GM19238 (cell line): Measurements from ENCODE around the gene ZNF710.

Experiments used
- DNase-seq: peaks from one replicate; pipeline ENCODE4 v3.0.0; 2011; ENCODE audit warnings: low spot score; ENCODE audit not compliant: insufficient read length

The ZNF710 gene

DNA sequence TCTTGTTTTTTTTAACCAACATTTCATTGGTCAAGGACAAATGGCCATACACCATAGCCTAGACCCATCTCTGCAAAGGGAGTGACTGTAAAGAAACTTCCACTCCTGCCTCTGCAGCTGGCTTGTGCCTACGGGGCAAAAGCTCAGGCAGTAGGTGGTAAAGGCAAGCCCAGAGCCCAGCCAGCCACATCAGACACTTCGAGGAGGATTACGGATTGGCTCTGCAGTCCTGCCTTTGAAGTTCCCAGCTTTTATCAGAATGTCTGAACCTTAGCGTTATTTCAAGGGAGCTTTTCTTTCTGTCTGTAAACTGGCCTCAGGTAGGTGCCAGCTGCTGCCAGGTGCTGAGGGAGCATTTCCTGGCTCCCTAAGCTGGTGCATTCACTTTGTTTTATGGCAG lies 15.6 kb downstream of the ZNF710 start:
- no peak for DNase-seq

DNA sequence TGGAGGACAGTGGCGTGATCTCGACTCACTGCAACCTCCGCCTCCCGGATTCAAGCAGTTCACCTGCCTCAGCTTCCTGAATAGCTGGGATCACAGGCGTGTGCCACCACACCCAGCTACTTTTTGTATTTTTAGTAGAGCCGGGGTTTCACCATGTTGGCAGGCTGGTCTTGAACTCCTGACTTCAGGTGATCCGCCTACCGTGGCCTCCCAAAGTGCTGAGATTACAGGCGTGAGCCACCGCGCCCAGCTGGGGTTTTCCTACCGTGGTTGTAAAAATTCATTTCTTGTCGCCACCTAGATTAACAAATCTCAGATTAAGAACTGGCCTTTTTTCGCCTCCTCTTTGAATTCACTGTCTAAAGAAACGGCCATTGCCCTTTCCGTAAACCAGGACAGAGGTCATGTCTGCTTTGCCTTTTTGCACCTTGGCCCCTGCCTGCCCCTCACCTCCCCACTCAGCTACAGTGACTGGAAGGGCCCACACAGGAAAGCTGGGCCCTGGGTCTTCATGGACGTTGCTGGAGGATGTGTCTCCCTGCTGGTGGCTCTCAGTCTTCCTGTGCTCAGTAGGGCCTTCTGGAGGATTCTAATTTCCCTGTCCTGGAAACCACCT lies 17.2 kb downstream of the ZNF710 start:
- no peak for DNase-seq

DNA sequence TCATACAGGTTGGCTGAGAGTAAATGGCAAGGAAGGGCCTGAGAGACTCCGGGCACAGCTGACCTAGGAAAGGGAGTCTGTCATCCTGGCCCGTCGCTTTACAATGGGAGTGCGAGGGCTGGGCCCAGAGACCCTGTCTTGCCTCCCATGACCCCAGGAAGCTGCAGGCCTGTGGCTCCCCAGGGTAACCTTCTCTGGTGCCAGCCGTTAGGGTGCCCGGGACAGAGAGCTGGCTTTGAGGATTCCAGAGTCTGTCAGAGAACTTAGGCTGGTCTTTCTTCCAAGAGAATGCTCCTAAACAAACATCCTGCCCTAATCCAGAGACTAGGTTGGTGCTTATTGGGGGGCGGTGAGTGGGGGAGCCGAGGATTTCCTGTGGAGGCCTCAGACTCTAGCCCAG lies 18.5 kb downstream of the ZNF710 start:
- no peak for DNase-seq

DNA sequence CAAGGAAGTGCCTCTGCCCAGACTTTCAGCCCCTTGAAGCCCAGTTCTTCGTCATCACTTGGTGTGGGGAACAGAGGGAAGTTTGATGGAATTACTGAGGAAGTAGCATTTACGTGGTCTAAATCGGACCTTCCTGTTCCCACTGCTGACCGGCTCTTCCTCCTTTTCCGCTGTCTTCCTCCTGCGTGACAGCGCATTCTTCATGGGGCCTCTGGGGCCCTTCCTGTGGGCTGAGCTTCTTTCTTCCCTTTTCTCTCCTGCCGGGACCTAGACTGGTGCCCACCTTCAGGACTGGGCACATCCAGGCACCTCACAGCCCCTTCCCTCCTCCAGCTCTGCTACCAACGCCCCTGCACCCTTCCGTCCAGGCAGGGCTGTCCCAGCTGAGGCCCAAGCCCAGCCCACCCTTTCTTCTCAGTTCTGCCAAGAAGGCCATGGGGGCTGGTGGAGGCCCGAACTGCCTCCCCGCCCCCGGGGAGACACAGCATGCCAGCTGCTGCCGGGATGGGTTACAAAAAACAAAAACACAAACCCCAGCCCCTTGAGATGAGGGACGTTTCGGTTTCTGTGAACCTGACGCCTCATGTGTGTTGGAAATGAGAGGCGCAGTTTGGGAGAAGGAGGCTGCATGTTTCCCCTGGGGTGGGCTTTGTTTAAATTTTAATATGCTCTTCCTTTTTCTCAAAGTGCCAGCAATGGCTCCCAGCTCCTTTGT lies 19.1 kb downstream of the ZNF710 start:
- DNase-seq: no peak

DNA sequence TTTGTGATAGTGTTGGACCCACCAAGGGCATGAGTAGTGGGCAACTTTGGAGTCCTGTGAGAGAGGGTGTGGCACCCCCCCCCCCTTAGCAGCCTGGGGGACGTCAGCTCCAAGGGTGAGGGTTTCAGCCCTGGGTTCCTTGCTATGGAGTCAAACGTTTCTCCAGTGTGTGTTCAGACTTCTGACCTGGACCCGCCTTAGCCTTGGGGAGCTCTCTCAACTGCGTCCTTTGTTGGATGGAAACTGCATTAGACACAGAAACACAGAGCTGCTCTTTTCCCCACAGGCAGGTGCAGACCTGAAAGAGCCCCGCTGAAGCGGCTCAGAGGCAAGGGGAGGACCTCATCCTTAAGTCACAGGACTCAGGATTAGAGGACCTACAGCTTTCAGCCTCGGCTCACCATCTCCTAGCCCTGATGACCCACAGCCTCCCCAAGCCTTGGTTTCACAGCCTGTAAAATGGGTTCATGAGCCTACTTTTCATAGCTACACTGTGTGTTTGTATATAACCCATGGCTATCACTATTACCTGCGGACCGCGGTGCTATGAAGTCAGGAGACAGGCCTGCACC lies 19.9 kb downstream of the ZNF710 start:
- DNase-seq: no peak

DNA sequence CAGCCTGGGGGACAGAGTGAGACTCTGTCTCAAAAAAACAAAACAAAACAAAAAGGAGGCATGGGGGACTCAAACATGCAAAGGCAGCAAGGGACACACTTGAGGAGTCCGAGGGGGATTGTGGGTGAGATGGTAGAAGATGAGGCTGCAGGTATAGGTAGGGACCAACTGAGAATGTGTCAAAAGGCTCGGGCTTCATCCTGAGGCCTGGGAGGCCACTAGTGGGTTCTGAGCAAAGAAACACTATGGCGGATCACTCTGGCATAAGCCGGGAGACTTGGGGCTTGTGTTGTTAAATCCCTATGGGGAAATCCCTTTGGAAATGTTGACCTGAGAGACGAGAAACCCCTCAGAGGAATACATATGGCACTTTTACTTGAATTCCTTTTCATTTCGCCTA lies 21.2 kb downstream of the ZNF710 start:
- no peak for DNase-seq

DNA sequence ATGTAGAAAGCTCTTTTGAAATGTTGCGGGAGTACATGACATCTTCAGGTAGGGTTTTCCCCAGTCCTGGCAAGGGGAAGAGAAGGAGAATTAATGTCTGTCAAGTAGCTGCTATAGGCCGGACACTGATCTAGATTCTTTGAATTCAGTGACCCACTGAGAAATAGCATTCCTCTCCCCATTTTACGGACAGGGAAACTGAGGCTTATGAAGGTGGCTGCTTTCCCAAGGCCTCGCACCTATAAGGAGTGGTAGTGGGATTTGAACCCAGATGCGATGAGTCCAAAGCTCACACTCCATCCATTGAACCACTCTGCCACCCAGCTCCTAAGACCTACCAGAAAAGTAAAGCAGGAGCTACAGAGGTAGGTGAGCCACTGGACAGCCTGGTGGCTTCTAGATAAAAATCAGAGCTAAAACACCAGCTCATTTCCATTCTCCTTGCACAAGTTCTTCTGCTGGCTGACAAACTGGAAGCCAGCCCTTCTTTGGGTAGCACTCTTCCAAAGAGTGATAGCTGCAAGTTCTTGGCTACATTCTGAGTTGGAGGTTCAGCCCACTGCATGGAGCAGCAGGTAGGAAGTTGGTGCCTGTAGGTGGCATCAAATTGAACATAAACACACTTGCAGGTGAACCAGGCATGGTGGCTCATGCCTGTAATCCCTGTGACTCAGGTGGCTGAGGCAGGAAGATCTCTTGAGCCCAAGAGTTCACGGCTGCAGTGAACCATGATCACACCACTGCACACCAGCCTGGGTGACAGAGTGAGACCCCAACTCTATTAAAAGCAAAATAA lies 22.0 kb downstream of the ZNF710 start:
- DNase-seq: no peak

DNA sequence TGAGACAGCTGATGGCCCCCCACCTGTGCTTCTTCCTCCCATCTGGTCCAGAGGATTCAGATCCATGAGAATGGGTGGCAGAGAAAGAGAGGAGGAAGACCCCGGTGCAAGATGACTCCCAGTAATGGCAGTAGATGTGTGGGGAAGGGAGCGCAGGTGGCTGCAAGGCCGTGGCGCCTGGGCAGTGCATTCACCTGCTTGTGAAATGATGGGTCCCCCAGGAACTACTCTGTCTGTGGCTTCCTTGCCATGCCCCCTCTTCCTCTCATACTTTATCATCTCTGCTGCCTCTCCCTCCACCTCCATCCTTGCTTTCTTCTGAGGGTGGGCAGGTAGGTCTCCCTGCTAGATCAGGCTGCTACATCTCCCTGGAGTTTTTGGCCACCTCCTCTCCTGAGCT lies 23.3 kb downstream of the ZNF710 start:
- no peak for DNase-seq

DNA sequence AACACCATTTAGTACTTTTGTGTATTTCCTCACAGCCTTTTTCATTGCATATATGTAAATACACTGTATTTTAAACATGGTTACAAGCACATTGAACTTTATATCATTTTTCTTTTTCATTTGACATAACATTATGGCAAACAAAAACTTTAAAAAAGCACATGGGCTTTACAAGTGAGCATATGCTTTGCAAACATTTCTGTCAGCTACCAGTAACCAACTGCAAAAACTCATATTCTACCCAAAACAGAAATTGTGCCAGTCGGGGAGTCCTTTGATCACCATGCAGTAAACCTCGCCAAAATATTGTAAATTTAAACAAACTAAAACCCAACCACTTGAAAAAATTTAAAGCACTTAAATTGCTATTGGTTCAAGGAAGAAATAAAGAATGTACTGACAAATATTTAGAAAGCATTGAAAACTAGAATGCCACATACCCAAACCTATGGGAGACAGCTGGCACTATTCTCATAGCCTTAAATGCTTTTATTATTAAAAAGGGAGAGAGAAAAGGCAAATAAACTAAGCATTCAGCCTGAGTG lies 24.4 kb downstream of the ZNF710 start:
- no peak for DNase-seq

DNA sequence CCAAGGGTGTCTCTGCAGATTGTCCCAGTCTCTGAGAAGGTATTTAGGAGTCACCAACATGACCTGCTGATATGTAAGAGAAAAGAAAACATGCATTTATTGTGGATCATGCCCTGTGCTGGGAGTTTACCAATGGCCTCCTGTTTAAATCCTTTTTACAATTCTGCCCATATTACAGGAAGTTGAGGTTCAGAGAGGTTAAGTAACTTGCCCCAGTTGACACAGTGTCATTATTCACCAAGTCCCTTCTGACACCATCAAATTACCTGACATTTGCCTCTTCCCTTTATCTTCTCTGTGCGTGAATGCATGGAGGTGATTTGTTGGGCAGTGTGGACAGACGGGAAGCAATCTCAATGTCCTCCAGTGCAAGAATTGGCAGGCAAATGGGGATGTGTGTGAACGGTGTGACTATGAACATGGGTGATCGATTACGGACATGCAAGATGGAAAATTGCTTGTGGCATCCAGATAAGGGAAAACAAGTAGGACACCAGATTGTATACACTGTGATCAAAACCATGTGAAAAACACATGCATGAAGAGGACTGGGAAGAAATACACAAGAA lies 27.3 kb downstream of the ZNF710 start:
- no peak for DNase-seq

DNA sequence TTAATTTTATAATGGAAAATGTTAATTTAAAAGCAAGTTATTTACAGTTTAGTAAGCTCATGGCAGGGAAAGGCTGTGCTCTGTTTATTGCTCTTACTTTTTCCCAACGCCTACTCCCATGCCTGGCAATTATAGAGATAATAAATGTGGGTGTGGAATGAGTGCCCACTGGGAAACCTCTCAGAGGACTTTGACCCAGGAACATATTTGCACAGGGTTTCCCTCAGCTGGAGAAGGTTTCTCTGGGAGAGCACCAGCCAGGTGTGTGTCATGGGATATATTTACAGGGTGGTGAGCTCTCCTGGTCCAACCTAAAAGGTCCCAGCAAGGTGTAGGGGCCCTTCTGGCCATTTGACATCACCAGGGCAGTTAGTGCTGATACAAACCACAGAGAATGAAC lies 27.9 kb downstream of the ZNF710 start:
- DNase-seq: no peak

DNA sequence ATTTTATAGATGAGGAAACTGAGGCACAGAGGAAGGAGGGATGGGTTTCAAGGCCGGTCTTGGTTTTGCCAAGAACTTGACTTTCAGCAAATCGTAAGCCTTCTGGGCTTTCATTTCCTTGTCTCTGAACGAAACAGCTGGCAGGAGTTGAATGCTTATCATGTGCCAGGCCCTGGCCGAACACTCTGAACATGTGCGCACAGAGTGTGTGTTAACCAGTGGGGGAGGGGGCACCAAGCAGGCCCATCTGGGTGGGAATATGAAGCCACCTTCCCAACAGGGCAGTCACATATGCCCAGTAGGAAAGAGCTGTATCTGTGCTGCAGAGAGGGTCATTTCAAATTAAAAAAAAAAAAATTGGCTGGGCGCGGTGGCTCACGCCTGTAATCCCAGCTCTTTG lies 29.3 kb downstream of the ZNF710 start:
- no peak for DNase-seq

DNA sequence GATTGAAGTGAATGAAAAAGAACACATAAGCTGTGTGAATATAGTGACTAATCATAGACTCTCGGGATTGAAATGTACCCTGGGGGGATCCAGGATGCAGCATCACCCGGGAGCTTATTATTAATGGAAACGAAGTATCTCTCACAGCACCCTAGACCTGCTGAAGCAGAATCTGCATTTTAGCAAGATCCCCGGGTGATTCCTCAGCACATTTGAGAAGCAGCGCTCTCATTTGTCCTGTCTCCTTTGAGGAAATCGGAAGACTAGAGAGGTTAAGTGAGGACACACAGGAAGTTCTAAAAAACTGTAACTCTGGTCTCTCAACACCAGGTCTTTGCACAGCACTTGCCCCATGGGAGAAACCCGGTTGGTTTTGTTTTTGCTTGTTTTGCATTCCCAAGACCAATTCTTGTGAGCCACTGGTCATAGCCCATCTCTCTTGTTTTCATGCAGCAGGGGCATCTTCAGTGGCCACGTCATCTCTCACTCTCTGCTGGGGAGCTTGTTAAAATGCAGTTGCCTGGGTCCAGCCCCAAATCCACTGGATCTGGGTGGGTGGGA lies 30.2 kb downstream of the ZNF710 start:
- DNase-seq: peak; percentile 75

DNA sequence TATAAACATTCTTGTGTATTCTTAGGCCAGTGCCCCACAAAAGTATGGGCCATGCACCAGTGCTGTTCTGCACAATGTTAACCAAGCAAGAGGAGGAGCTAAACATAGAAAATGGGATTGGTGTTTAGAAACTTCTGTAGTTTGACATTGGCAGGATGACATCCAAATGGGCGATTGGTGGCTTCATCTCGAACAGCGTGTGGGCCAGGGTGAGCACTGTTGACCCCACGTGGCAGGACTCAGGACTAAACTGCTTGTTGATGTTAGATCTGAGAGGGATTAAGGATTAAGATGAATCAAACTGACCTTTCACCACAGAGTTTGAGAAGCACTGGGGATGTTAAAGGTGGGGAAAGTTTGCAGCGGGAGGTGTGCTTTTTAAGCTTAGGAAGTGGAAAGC lies 31.9 kb downstream of the ZNF710 start:
- no peak for DNase-seq

DNA sequence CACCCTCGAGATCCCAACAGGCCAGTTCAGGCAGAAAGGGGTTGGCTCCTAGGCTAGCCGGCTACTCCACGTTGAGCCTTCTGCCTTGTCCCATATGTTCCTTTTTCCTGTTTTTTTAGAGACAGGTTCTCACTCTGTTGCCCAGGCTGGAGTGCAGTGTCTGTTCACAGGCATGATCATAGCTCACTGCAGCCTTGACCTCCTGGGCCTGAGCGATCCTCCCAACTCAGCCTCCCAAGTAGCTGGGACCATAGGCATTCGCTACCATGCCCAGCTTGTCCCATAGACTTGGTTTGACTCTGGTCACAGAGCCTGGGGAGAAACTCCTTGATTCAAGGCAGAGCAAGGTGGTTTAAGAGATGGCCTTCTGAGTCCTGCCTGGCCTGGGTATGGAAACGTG lies 32.3 kb downstream of the ZNF710 start:
- DNase-seq: no peak

DNA sequence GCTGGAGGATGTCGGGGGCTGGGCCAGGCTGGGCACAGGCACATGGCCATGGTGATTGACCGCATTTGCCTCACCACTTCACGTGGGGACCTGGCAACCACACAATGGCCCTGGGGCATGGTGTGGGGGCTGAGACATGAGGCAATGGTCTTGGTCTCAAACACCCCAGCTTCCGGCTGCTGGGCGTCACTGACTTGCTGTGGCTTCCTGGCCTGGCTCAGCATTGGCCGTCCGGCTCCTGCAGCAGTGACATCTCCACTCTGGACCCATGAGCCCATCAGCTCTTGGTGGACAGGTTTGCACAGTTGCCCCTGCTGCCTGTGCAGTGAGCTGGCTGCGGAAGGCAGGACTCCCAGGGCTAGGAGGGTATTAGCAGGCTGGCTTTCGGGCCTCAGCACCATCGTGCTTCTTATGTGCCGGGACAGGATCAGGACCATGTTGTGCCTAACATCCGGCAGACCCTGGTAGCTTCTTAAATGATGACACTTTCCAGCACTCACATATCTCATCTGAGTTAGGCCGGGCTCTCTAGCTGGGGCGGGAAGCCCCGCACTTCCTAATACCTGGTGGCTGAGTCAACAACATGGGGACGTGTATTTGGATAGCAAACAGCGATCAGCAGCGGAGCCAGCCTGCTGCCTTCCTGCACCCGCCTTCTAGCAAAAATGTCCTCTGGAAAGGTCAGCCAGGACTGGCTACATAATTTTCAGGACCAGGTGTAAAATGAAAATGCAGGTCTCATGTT lies 34.1 kb downstream of the ZNF710 start:
- DNase-seq: no peak

DNA sequence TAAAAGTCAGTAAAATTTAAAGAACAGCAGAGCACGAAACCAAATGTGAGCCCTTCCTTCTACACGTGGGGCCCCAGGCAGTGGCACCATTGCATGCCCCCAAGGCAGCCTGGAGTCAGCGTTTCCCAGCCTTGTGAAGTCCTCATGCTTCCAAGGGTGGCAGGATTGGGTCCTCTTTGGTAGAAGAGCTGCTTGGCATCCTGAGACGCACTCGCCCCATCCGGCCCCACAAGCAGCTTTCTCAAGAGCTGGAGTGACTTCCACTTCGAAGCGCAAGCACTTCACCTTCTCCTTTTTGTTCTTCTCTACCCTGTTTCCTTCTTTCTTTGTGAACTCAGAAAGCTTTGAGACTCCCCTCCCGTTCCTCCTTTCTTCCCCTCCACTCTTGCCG lies 34.7 kb downstream of the ZNF710 start:
- no peak for DNase-seq

DNA sequence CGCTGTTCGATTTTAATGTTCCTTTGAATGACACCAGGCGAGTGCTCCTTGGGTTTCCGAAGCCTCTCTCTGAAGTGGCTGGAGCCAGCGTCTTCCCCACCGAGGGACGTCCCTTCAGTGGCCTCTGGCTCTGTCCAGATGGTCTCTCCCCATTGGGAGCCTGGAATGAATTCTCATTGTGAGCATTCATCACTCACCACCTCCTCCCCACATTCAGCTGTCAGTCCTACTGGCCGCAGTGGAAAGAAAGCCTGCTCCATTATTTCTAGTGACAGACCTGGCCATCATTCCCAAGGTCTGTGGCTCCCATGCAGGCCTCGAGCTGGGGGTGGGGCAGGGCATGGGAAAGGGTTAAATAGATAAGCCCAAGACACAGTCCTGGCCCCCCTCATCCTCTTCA lies 35.2 kb downstream of the ZNF710 start:
- no peak for DNase-seq

DNA sequence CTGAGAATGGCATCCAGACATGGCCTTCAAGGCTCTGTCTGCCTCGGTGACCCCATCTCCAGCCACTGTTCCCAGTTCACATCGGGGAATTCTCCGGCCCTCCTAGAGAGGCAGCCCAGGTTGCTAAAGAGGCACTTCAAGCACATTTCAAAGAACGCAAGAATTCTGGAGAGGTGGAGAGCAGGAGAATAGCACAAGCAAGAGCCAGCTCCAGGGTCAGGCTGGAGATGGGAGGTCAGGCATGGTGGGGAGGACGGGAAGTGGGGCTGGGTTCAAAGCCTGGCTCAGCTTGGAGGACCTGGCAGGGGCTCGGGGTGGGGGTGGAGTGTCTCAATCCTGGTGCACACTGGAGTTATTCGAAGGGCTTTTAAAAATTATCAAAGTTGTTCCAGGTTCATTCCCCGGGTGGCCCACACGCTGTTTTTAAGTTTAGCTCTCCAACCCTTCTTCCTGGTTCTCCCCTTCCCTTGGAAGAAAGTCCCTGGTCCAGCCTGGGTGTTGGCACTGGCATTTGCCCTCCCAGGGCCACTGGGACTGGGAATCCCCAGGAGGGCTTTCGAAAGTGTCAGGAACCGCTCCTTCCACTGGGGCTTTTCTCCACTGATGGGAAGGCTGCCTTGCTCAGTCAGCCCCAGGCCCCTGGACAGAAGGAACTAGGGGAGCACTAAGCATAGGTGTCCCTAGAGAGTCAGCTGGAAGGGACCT lies 35.8 kb downstream of the ZNF710 start:
- no peak for DNase-seq

DNA sequence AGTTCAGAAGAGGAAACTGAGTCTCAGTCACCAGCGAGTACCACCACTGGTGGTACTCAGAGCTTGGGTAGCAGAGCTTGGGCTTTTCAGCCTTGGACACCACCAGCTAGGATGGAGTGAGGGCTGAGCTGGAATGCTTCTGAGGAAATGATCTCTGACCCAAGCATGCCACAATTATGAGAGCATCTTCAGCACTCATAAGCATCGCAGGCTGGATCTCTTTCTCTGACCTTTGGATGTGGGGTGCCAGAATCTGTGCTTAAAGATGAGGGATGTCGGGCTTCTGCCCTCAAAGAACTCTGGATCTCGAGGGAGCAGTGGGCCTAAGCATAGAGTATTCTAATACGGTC lies 36.4 kb downstream of the ZNF710 start:
- no peak for DNase-seq
